ENCODE data around the gene ATOH7. TPM values are rescaled to one million over a fixed set of nuclear protein-coding genes. Genes with fewer than 3 reads are reported as not detected.

ATOH7 gene
- total RNA-seq, 1 experiment from 2014 or later, result 0.31 TPM

DNA sequence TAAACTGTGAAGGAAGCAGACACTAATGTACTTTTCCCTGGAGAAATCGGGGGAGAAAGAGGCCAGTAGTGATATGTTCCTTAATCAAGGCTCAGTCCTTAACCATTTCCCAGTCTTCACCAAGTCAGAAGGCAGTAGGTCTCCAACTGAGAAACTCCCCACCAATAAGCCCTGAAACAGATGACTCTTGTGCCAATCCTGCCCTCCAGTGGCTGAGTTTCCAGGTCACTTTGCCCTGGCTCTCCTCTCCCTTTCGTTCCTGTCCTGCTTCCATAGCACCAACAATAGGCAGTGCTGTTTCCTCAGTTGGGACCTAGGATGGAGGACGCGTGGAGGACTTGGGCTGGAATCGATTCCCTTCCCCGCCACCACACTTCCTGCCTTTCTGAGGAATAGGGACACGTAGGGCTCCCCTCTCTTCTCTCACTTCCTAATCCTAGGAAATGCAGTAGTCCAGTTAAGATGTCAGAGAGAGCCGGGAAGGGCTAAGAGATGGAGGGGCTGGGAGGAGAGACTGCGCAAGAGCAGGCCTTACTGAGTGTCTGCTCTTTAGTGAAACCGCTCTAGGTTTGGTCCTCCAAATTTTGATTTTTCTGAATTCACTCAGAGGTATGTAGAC lies 23.4 kb downstream of the ATOH7 start:
- Mint-ChIP-seq H3K4me3 (no peak overlapping the region), H3K27me3 (ENCODE audit: low read depth) (no peaks in the 10 kb centered on the region; the same call in 1 of the 2 replicates), H3K27ac (no peak overlapping the region), H3K36me3 (no peaks in the 10 kb centered on the region), H3K4me1 (peaks cover 6% of the 10 kb centered on the region; the same call in 1 of the 2 replicates), H3K9me3 (no peaks in the 10 kb centered on the region)
- ATAC-seq (peak; percentile 98), DNase-seq (ENCODE audit: low spot score) (peak; percentile 82)
- ChIA-PET CTCF (interaction anchor here (1.0 to 2.2 kb wide), 3 partner anchors 140 to 420 kb away, joined by 3 to 12 read pairs (median 11); no protein-coding TSS in a partner anchor), POLR2A (no interaction called here)
- TF ChIP-seq FOXK1 (CRISPR knock-in tag; IDR thresholded peaks at IDR 0.05) (no peak), EMX1 (CRISPR knock-in tag; IDR thresholded peaks at IDR 0.05) (no peak), ZNF232 (CRISPR knock-in tag; IDR thresholded peaks at IDR 0.05) (no peak), CREM (CRISPR knock-in tag; IDR thresholded peaks at IDR 0.05) (no peak), NFE2L1 (CRISPR knock-in tag; IDR thresholded peaks at IDR 0.05) (no peak), ZBTB21 (CRISPR knock-in tag; IDR thresholded peaks at IDR 0.05; ENCODE audit: borderline replicate concordance) (peak; percentile 22; the same call in 1 of the 2 replicates), ZNF396 (CRISPR knock-in tag; IDR thresholded peaks at IDR 0.05; ENCODE audit: borderline replicate concordance) (no peak), ATF1 (CRISPR knock-in tag; IDR thresholded peaks at IDR 0.05) (no peak), JUN (CRISPR knock-in tag; IDR thresholded peaks at IDR 0.05) (no peak), OVOL2 (CRISPR knock-in tag; IDR thresholded peaks at IDR 0.05; ENCODE audit: borderline replicate concordance) (no peak), KAT7 (CRISPR knock-in tag; IDR thresholded peaks at IDR 0.05; ENCODE audit: borderline replicate concordance) (no peak), MYBL2 (CRISPR knock-in tag; IDR thresholded peaks at IDR 0.05) (no peak), SMAD4 (CRISPR knock-in tag; IDR thresholded peaks at IDR 0.05) (no peak), CBFB (CRISPR knock-in tag; IDR thresholded peaks at IDR 0.05; ENCODE audit: low read depth) (no peak), RORB (CRISPR knock-in tag; IDR thresholded peaks at IDR 0.05) (no peak)
- TF ChIP-seq, protein P1, sequence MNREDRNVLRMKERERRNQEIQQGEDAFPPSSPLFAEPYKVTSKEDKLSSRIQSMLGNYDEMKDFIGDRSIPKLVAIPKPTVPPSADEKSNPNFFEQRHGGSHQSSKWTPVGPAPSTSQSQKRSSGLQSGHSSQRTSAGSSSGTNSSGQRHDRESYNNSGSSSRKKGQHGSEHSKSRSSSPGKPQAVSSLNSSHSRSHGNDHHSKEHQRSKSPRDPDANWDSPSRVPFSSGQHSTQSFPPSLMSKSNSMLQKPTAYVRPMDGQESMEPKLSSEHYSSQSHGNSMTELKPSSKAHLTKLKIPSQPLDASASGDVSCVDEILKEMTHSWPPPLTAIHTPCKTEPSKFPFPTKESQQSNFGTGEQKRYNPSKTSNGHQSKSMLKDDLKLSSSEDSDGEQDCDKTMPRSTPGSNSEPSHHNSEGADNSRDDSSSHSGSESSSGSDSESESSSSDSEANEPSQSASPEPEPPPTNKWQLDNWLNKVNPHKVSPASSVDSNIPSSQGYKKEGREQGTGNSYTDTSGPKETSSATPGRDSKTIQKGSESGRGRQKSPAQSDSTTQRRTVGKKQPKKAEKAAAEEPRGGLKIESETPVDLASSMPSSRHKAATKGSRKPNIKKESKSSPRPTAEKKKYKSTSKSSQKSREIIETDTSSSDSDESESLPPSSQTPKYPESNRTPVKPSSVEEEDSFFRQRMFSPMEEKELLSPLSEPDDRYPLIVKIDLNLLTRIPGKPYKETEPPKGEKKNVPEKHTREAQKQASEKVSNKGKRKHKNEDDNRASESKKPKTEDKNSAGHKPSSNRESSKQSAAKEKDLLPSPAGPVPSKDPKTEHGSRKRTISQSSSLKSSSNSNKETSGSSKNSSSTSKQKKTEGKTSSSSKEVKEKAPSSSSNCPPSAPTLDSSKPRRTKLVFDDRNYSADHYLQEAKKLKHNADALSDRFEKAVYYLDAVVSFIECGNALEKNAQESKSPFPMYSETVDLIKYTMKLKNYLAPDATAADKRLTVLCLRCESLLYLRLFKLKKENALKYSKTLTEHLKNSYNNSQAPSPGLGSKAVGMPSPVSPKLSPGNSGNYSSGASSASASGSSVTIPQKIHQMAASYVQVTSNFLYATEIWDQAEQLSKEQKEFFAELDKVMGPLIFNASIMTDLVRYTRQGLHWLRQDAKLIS (CRISPR knock-in tag; IDR thresholded peaks at IDR 0.05; ENCODE audit: borderline replicate concordance), result no peak
- TF ChIP-seq, protein P2, sequence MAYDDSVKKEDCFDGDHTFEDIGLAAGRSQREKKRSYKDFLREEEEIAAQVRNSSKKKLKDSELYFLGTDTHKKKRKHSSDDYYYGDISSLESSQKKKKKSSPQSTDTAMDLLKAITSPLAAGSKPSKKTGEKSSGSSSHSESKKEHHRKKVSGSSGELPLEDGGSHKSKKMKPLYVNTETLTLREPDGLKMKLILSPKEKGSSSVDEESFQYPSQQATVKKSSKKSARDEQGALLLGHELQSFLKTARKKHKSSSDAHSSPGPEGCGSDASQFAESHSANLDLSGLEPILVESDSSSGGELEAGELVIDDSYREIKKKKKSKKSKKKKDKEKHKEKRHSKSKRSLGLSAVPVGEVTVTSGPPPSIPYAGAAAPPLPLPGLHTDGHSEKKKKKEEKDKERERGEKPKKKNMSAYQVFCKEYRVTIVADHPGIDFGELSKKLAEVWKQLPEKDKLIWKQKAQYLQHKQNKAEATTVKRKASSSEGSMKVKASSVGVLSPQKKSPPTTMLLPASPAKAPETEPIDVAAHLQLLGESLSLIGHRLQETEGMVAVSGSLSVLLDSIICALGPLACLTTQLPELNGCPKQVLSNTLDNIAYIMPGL (CRISPR knock-in tag; IDR thresholded peaks at IDR 0.05), result 0 out of 2 replicates have a peak, but pooled peaks have one; percentile 24
- TF ChIP-seq, protein P3, sequence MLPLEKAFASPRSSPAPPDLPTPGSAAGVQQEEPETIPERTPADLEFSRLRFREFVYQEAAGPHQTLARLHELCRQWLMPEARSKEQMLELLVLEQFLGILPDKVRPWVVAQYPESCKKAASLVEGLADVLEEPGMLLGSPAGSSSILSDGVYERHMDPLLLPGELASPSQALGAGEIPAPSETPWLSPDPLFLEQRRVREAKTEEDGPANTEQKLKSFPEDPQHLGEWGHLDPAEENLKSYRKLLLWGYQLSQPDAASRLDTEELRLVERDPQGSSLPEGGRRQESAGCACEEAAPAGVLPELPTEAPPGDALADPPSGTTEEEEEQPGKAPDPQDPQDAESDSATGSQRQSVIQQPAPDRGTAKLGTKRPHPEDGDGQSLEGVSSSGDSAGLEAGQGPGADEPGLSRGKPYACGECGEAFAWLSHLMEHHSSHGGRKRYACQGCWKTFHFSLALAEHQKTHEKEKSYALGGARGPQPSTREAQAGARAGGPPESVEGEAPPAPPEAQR (CRISPR knock-in tag; IDR thresholded peaks at IDR 0.05), result no peak
- TF ChIP-seq, protein P4, sequence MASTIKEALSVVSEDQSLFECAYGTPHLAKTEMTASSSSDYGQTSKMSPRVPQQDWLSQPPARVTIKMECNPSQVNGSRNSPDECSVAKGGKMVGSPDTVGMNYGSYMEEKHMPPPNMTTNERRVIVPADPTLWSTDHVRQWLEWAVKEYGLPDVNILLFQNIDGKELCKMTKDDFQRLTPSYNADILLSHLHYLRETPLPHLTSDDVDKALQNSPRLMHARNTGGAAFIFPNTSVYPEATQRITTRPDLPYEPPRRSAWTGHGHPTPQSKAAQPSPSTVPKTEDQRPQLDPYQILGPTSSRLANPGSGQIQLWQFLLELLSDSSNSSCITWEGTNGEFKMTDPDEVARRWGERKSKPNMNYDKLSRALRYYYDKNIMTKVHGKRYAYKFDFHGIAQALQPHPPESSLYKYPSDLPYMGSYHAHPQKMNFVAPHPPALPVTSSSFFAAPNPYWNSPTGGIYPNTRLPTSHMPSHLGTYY (CRISPR knock-in tag; IDR thresholded peaks at IDR 0.05), result no peak
- TF ChIP-seq, protein P5, sequence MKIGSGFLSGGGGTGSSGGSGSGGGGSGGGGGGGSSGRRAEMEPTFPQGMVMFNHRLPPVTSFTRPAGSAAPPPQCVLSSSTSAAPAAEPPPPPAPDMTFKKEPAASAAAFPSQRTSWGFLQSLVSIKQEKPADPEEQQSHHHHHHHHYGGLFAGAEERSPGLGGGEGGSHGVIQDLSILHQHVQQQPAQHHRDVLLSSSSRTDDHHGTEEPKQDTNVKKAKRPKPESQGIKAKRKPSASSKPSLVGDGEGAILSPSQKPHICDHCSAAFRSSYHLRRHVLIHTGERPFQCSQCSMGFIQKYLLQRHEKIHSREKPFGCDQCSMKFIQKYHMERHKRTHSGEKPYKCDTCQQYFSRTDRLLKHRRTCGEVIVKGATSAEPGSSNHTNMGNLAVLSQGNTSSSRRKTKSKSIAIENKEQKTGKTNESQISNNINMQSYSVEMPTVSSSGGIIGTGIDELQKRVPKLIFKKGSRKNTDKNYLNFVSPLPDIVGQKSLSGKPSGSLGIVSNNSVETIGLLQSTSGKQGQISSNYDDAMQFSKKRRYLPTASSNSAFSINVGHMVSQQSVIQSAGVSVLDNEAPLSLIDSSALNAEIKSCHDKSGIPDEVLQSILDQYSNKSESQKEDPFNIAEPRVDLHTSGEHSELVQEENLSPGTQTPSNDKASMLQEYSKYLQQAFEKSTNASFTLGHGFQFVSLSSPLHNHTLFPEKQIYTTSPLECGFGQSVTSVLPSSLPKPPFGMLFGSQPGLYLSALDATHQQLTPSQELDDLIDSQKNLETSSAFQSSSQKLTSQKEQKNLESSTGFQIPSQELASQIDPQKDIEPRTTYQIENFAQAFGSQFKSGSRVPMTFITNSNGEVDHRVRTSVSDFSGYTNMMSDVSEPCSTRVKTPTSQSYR (CRISPR knock-in tag; IDR thresholded peaks at IDR 0.05), result no peak
- TF ChIP-seq, protein P6, sequence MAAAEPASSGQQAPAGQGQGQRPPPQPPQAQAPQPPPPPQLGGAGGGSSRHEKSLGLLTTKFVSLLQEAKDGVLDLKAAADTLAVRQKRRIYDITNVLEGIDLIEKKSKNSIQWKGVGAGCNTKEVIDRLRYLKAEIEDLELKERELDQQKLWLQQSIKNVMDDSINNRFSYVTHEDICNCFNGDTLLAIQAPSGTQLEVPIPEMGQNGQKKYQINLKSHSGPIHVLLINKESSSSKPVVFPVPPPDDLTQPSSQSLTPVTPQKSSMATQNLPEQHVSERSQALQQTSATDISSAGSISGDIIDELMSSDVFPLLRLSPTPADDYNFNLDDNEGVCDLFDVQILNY (CRISPR knock-in tag; IDR thresholded peaks at IDR 0.05), result no peak
- TF ChIP-seq, protein P7, sequence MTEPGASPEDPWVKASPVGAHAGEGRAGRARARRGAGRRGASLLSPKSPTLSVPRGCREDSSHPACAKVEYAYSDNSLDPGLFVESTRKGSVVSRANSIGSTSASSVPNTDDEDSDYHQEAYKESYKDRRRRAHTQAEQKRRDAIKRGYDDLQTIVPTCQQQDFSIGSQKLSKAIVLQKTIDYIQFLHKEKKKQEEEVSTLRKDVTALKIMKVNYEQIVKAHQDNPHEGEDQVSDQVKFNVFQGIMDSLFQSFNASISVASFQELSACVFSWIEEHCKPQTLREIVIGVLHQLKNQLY (CRISPR knock-in tag; IDR thresholded peaks at IDR 0.05), result no peak
